Breast epithelium (tissue), 4 donors: ENCODE data around the gene CALY. TPM values are rescaled to one million over a fixed set of nuclear protein-coding genes. Genes with fewer than 3 reads are reported as not detected.

Source experiments
- DNase-seq, 2 donors: peaks; one replicate each; pipeline ENCODE4 v3.0.0-alpha.2; 2019; ENCODE audit warnings: low spot score in 2 of 2
- H3K27ac ChIP-seq, 2 donors: fragments of 200-600 bp; sonication (generic) in 1 of 2; one replicate each; pipeline ENCODE4 v1.5.1; 2016 to 2019; ENCODE audit warnings: mild to moderate bottlenecking in 1 of 2
- H3K27me3 ChIP-seq, 2 donors: fragments of 200-600 bp; sonication (generic) in 1 of 2; one replicate each; pipeline versions ENCODE4 v1.5.1 to v1.6.0; 2017 to 2019; ENCODE audit warnings: control low read depth in 1 of 2, mild to moderate bottlenecking in 1 of 2
- H3K36me3 ChIP-seq: fragments of 200-600 bp; one replicate; pipeline ENCODE4 v1.5.1; 2019
- H3K4me1 ChIP-seq, 2 donors: fragments of 200-600 bp; sonication (generic); one replicate each; pipeline ENCODE4 v1.5.1; 2016 to 2019; ENCODE audit warnings: control low read depth in 1 of 2
- H3K4me3 ChIP-seq, 3 donors: fragments of 200-600 bp; sonication (generic); 1 replicate in 2 of 3; 2 replicates in 1 of 3; pipeline ENCODE4 v1.5.1; 2016 to 2019; ENCODE audit warnings: mild to moderate bottlenecking in 3 of 3, moderate library complexity in 2 of 3
- H3K9me3 ChIP-seq, 2 donors: fragments of 200-600 bp; sonication (generic) in 1 of 2; one replicate each; pipeline ENCODE4 v1.5.1; 2016 to 2019; ENCODE audit warnings: control low read depth in 1 of 2
- CTCF ChIP-seq, 3 donors: fragments of 450-650 bp; IDR thresholded peaks; one replicate each; pipeline ENCODE4 v1.5.1; 2016 to 2017; ENCODE audit warnings: antibody characterized with exemption in 3 of 3, mild to moderate bottlenecking in 3 of 3, moderate library complexity in 3 of 3
- POLR2A ChIP-seq: fragments of 450-650 bp; IDR thresholded peaks from one replicate; pipeline ENCODE4 v1.6.1; 2016; ENCODE audit warnings: antibody characterized with exemption, mild to moderate bottlenecking, moderate library complexity
- POLR2AphosphoS5 ChIP-seq, 3 donors: sonication (generic); formaldehyde crosslinking; IDR thresholded peaks; one replicate each; pipeline ENCODE4 v1.6.1; 2017; ENCODE audit warnings: antibody characterized with exemption in 3 of 3
- intact Hi-C: fragments of 100-400 bp; cut with DNase I; formaldehyde crosslinking; loops from one replicate; pipeline ENCODE4 v1.15.1; 2023; ENCODE audit warnings: low total_unique reads
- total RNA-seq, 3 donors: library from RNA; depleted of rRNA; stranded (reverse); fragments of >200 nt; gene quantifications; one replicate each; pipeline ENCODE4 v1.1.0, GENCODE V29; 2016

CALY gene
- total RNA-seq, 3 donors from 2014 or later, result 0.66 TPM; not detected in 2

DNA sequence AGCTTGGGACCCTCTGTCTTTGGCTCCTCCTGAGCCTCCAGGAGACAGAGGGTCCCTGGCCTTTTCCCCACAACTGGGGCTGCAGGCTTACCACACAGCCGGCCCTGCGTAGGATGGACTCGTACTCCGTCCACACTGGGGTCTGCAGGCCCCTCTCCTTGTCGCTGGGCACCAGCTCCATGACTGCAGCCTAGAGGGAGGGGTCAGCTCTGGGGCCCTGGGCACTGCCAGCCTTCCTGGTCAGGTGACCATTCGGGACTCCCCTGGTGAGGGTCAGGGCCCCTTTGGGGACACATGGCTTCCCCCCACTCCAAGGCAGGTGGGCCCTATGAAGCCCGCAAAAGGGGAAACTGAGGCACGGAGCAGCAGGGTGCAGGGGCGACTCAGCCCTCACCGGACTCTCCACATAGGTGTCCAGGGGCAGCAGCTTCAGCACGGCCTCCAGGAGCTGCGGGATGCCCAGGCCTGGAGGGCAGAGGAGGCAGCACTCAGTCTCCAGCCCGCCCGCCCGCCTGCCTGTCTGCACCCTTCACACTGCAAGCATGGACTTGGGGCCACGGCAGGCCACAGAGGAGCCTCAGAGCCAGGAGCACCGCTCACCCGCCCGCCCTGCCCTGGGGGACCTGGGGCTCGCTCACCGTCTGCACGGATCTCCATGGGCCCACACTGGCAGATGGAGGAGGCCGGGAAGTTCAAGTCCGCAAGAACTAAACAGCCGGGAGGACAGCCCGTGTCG, 20.0 kb upstream of the CALY start:
- DNase-seq, result no peak
- Histone ChIP-seq H3K27me3 (no peaks in the 10 kb centered on the region), H3K27ac (no peak overlapping the region), H3K9me3 (no peaks in the 10 kb centered on the region), H3K36me3 (no peaks in the 10 kb centered on the region), H3K4me1 (peaks cover 0 to 4% of the 10 kb centered on the region in 2 donors), H3K4me3 (peak overlapping the region; percentile 67 to 76 (median 72))
- no peak for TF ChIP-seq CTCF (IDR thresholded peaks at IDR 0.05)
- TF ChIP-seq POLR2AphosphoS5 (IDR thresholded peaks at IDR 0.05), result no peak
- no peak for TF ChIP-seq POLR2A
- intact Hi-C loops, result loop anchor here (2.0 kb wide), 1 partner anchor 22 kb away; the partner anchor contains the start of gene PAOX

GRCh38 chr10:133355991-133356390, 19.3 kb upstream of the CALY start:
- intact Hi-C loops, result loop anchor here (2.0 kb wide), 1 partner anchor 23 kb away; the partner anchor contains the start of gene PAOX
- no peak overlapping the region for H3K27ac ChIP-seq
- no peaks in the 10 kb centered on the region for H3K27me3 ChIP-seq
- H3K36me3 ChIP-seq, result no peaks in the 10 kb centered on the region
- no peak for DNase-seq
- TF ChIP-seq POLR2AphosphoS5 (IDR thresholded peaks at IDR 0.05) (no peak), CTCF (IDR thresholded peaks at IDR 0.05) (no peak), POLR2A (no peak)
- peaks cover 0 to 4% of the 10 kb centered on the region in 2 donors for H3K4me1 ChIP-seq
- H3K9me3 ChIP-seq, result no peaks in the 10 kb centered on the region
- H3K4me3 ChIP-seq, result peak overlapping the region in 1 of 3 donors; percentile 76

GRCh38 chr10:133355266-133355665, 18.6 kb upstream of the CALY start:
- no peak for TF ChIP-seq CTCF (IDR thresholded peaks at IDR 0.05)
- H3K27me3 ChIP-seq, result peaks cover 0 to under 1% of the 10 kb centered on the region in 2 donors
- H3K36me3 ChIP-seq, result no peaks in the 10 kb centered on the region
- no peak overlapping the region for H3K27ac ChIP-seq
- intact Hi-C loops, result no loop called here
- H3K9me3 ChIP-seq, result no peaks in the 10 kb centered on the region
- DNase-seq, result no peak
- H3K4me1 ChIP-seq, result peaks cover 0 to 4% of the 10 kb centered on the region in 2 donors
- H3K4me3 ChIP-seq, result no peak overlapping the region

- Histone ChIP-seq H3K4me3 (no peak overlapping the region), H3K36me3 (no peaks in the 10 kb centered on the region), H3K9me3 (no peaks in the 10 kb centered on the region), H3K27ac (no peak overlapping the region), H3K4me1 (peaks cover 0 to 4% of the 10 kb centered on the region in 2 donors), H3K27me3 (peaks cover 0 to 5% of the 10 kb centered on the region in 2 donors)
- intact Hi-C loops, result no loop called here
- no peak for TF ChIP-seq POLR2A
- TF ChIP-seq POLR2AphosphoS5 (IDR thresholded peaks at IDR 0.05), result no peak
- TF ChIP-seq CTCF (IDR thresholded peaks at IDR 0.05), result no peak
- DNase-seq, result no peak
Observed at GRCh38 chr10:133354672-133355240, 18.1 kb upstream of the CALY start.

- peaks cover 0 to 10% of the 10 kb centered on the region in 2 donors for H3K27me3 ChIP-seq
- no peak for DNase-seq
- TF ChIP-seq CTCF (IDR thresholded peaks at IDR 0.05) (no peak), POLR2A (no peak), POLR2AphosphoS5 (IDR thresholded peaks at IDR 0.05) (no peak)
- H3K27ac ChIP-seq, result no peak overlapping the region
- peaks cover 0 to 4% of the 10 kb centered on the region in 2 donors for H3K4me1 ChIP-seq
- no peaks in the 10 kb centered on the region for H3K9me3 ChIP-seq
- intact Hi-C loops, result no loop called here
- no peak overlapping the region for H3K4me3 ChIP-seq
- H3K36me3 ChIP-seq, result no peaks in the 10 kb centered on the region
Observed at GRCh38 chr10:133353988-133354605, 17.4 kb upstream of the CALY start.
